ENCODE measurements around the gene SLC35F3. TPM values are rescaled to one million over a fixed set of nuclear protein-coding genes. Genes with fewer than 3 reads are reported as not detected.
"Not testable (repeated sequence)": the region's sequence is repeated elsewhere in the genome, so short reads cannot be mapped to it uniquely, and the experiment has no call there.

SLC35F3 gene
- total RNA-seq, 2 experiments from 2014 or later, result not detected

- DNase-seq (ENCODE audit: low spot score), result no peak
- H2AFZ ChIP-seq (ENCODE audit: low read length), result no peak overlapping the region
- no peak overlapping the region for H3K27ac ChIP-seq (ENCODE audit: low read depth, low read length, poor library complexity, severe bottlenecking)
- intact Hi-C loops (cut with micrococcal nuclease; ENCODE audit: unreplicated experiment), result no loop called here
- no peaks in the 10 kb centered on the region for H3K9me2 ChIP-seq (ENCODE audit: insufficient read depth, low read length)
- TF ChIP-seq EZH2phosphoT487 (IDR thresholded peaks at IDR 0.05; ENCODE audit: borderline replicate concordance, low read depth, low read length), result no peak
- no peak for TF ChIP-seq CTCF (conservative IDR thresholded peaks at IDR 0.05; ENCODE audit: low read length)
- POLR2A ChIA-PET, result interaction anchor here (0.7 to 1.6 kb wide), 2 partner anchors 13 to 35 kb away, joined by 3 to 6 read pairs; no protein-coding TSS in a partner anchor
- no peak overlapping the region for H3K4me2 ChIP-seq (ENCODE audit: low read length)
- CTCF ChIA-PET (ENCODE audit: unreplicated experiment), result no interaction called here
- no peak overlapping the region for H3K4me3 ChIP-seq (ENCODE audit: low read depth, low read length, poor library complexity, severe bottlenecking)
- H3K79me2 ChIP-seq (ENCODE audit: insufficient read depth, low read depth, low read length), result no peaks in the 10 kb centered on the region
- no TSS peak for BruUV-seq (replicated peaks)
- H3K4me1 ChIP-seq (ENCODE audit: insufficient read depth, low read length, poor library complexity, severe bottlenecking), result no peaks in the 10 kb centered on the region
- H3K9me3 ChIP-seq (ENCODE audit: low read length), result no peaks in the 10 kb centered on the region
- H3K36me3 ChIP-seq (ENCODE audit: insufficient read depth, low read length), result no peaks in the 10 kb centered on the region
- no peaks in the 10 kb centered on the region for H4K20me1 ChIP-seq (ENCODE audit: insufficient read depth, low read length)
Measured at GRCh38 chr1:234118911-234119310, 214.4 kb downstream of the SLC35F3 start.

GRCh38 chr1:234119431-234119830 is 215.0 kb downstream of the SLC35F3 start:
- TF ChIP-seq EZH2phosphoT487 (IDR thresholded peaks at IDR 0.05; ENCODE audit: borderline replicate concordance, low read depth, low read length) (no peak), CTCF (conservative IDR thresholded peaks at IDR 0.05; ENCODE audit: low read length) (no peak)
- CTCF ChIA-PET (ENCODE audit: unreplicated experiment), result no interaction called here
- no peak overlapping the region for H3K27ac ChIP-seq (ENCODE audit: low read depth, low read length, poor library complexity, severe bottlenecking)

GRCh38 chr1:234120327-234120944 is 216.0 kb downstream of the SLC35F3 start:
- Histone ChIP-seq H3K4me2 (ENCODE audit: low read length) (no peak overlapping the region), H2AFZ (ENCODE audit: low read length) (no peak overlapping the region), H4K20me1 (ENCODE audit: insufficient read depth, low read length) (no peaks in the 10 kb centered on the region), H3K4me3 (ENCODE audit: low read depth, low read length, poor library complexity, severe bottlenecking) (no peak overlapping the region), H3K9me3 (ENCODE audit: low read length) (no peaks in the 10 kb centered on the region), H3K9me2 (ENCODE audit: insufficient read depth, low read length) (no peaks in the 10 kb centered on the region), H3K27ac (ENCODE audit: low read depth, low read length, poor library complexity, severe bottlenecking) (no peak overlapping the region), H3K4me1 (ENCODE audit: insufficient read depth, low read length, poor library complexity, severe bottlenecking) (no peaks in the 10 kb centered on the region), H3K36me3 (ENCODE audit: insufficient read depth, low read length) (no peaks in the 10 kb centered on the region), H3K79me2 (ENCODE audit: insufficient read depth, low read depth, low read length) (no peaks in the 10 kb centered on the region)
- no peak for DNase-seq (ENCODE audit: low spot score)
- TF ChIP-seq EZH2phosphoT487 (IDR thresholded peaks at IDR 0.05; ENCODE audit: borderline replicate concordance, low read depth, low read length) (no peak), CTCF (conservative IDR thresholded peaks at IDR 0.05; ENCODE audit: low read length) (no peak)
- BruUV-seq (replicated peaks), result no TSS peak
- POLR2A ChIA-PET, result interaction anchor here (0.7 to 1.6 kb wide), 2 partner anchors 15 to 143 kb away, joined by 3 to 6 read pairs; no protein-coding TSS in a partner anchor
- intact Hi-C loops (cut with micrococcal nuclease; ENCODE audit: unreplicated experiment), result no loop called here
- CTCF ChIA-PET (ENCODE audit: unreplicated experiment), result no interaction called here

More at GRCh38 chr1:234119431-234119830, 215.0 kb downstream of the SLC35F3 start:
- no peaks in the 10 kb centered on the region for H3K9me3 ChIP-seq (ENCODE audit: low read length)
- no peak overlapping the region for H2AFZ ChIP-seq (ENCODE audit: low read length)
- intact Hi-C loops (cut with micrococcal nuclease; ENCODE audit: unreplicated experiment), result no loop called here
- BruUV-seq (replicated peaks), result no TSS peak
- H3K4me2 ChIP-seq (ENCODE audit: low read length), result no peak overlapping the region
- H3K4me3 ChIP-seq (ENCODE audit: low read depth, low read length, poor library complexity, severe bottlenecking), result no peak overlapping the region
- no peaks in the 10 kb centered on the region for H3K4me1 ChIP-seq (ENCODE audit: insufficient read depth, low read length, poor library complexity, severe bottlenecking)
- H3K79me2 ChIP-seq (ENCODE audit: insufficient read depth, low read depth, low read length), result no peaks in the 10 kb centered on the region
- H3K9me2 ChIP-seq (ENCODE audit: insufficient read depth, low read length), result no peaks in the 10 kb centered on the region
- no peaks in the 10 kb centered on the region for H4K20me1 ChIP-seq (ENCODE audit: insufficient read depth, low read length)
- H3K36me3 ChIP-seq (ENCODE audit: insufficient read depth, low read length), result no peaks in the 10 kb centered on the region
- DNase-seq (ENCODE audit: low spot score), result no peak
- POLR2A ChIA-PET, result interaction anchor here (0.7 to 1.6 kb wide), 2 partner anchors 14 to 36 kb away, joined by 3 to 6 read pairs; no protein-coding TSS in a partner anchor

- H3K27ac ChIP-seq (ENCODE audit: low read depth, low read length, poor library complexity, severe bottlenecking); H4K20me1 ChIP-seq (ENCODE audit: insufficient read depth, low read length); H3K36me3 ChIP-seq (ENCODE audit: insufficient read depth, low read length); H3K4me2 ChIP-seq (ENCODE audit: low read length); H3K79me2 ChIP-seq (ENCODE audit: insufficient read depth, low read depth, low read length); DNase-seq (ENCODE audit: low spot score); H2AFZ ChIP-seq (ENCODE audit: low read length); H3K9me3 ChIP-seq (ENCODE audit: low read length); BruUV-seq (replicated peaks); H3K4me1 ChIP-seq (ENCODE audit: insufficient read depth, low read length, poor library complexity, severe bottlenecking); CTCF ChIA-PET (ENCODE audit: unreplicated experiment); H3K9me2 ChIP-seq (ENCODE audit: insufficient read depth, low read length); H3K4me3 ChIP-seq (ENCODE audit: low read depth, low read length, poor library complexity, severe bottlenecking); POLR2A ChIA-PET; intact Hi-C loops (cut with micrococcal nuclease; ENCODE audit: unreplicated experiment): not testable (repeated sequence)
Measured at GRCh38 chr1:234121659-234122058, 217.2 kb downstream of the SLC35F3 start.
